Left lobe of liver (tissue), 2 donors: ENCODE data around the gene INPP5J. TPM values are rescaled to one million over a fixed set of nuclear protein-coding genes. Genes with fewer than 3 reads are reported as not detected.
A peak's percentile ranks its signal among the peaks of the same experiment; 100 is the strongest.

Experiments
- ATAC-seq: fragments of 200-7000 bp; cut with Tn5 transposase; one replicate; pipeline ENCODE4 v1.9.1; 2020; ENCODE audit warnings: mild to moderate bottlenecking, moderate library complexity
- DNase-seq: peaks from one replicate; pipeline ENCODE4 v3.0.0-alpha.2; 2020; ENCODE audit warnings: low spot score
- total RNA-seq: library from RNA; stranded (reverse); gene quantifications from one replicate; pipeline ENCODE4 v1.2.1, GENCODE V29; 2021
- donor health status: DM: no; HTN: no; CAD: no; lungs with moderate emphysema.
- donor health status: DM: no; HTN: yes; CAD: no.

INPP5J gene
- total RNA-seq, 1 donor from 2014 or later, result 0.25 TPM

DNA sequence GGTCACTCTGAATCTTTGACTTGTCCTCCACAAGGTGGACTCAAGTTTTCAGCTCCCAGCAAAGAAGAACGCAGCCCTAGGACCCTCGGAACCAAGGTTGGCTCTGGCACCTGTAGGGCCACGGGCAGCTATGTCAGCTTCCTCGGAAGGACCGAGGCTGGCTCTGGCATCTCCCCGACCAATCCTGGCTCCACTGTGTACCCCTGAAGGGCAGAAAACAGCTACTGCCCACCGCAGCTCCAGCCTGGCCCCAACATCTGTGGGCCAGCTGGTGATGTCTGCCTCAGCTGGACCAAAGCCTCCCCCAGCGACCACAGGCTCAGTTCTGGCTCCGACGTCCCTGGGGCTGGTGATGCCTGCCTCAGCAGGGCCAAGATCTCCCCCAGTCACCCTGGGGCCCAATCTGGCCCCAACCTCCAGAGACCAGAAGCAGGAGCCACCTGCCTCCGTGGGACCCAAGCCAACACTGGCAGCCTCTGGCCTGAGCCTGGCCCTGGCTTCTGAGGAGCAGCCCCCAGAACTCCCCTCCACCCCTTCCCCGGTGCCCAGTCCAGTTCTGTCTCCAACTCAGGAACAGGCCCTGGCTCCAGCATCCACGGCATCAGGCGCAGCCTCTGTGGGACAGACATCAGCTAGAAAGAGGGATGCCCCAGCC is 2.2 kb downstream of the INPP5J start:
- ATAC-seq (no peak), DNase-seq (no peak)

DNA sequence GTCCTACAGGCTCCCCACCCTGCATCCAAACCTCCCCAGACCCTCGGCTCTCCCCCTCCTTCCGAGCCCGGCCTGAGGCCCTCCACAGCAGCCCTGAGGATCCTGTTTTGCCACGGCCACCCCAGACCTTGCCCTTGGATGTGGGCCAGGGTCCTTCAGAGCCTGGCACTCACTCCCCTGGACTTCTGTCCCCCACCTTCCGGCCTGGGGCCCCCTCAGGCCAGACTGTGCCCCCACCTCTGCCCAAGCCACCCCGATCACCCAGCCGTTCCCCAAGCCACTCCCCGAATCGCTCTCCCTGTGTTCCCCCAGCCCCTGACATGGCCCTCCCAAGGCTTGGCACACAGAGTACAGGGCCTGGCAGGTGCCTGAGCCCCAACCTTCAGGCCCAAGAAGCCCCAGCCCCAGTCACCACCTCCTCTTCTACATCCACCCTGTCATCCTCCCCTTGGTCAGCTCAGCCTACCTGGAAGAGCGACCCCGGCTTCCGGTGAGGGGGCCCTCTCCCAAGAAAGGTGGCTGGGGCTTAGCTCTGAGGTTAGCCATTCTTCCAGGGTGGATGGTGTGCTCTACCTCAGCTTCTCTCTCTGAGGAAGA is 2.9 kb downstream of the INPP5J start:
- no peak for ATAC-seq
- no peak for DNase-seq

DNA sequence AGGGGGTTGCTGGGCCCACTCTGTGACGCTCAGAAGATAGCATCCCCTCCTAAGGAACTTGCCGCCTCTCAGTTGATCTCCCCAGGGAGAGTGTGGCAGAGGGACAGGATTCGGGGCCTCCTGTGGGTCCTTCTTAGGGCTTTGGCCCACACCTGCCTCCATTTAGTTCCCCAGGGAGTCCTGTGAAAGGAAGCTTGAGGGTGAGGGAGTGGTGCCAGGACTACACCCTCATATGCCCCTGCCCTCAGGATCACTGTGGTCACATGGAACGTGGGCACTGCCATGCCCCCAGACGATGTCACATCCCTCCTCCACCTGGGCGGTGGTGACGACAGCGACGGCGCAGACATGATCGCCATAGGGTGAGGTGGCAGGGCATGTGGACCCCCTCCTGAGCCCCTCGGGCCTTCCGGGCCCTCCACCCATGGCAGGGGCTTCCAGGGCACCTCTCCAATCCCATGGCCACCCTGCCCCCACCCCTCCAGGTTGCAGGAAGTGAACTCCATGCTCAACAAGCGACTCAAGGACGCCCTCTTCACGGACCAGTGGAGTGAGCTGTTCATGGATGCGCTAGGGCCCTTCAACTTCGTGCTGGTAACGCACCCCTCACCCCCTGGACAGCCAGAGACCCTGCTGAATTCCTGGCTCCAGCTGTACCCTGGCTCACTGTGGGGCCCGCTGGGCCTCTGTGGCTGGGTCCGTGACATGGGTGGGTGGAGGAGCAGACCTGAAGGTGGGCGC is 3.5 kb downstream of the INPP5J start:
- ATAC-seq, result no peak
- no peak for DNase-seq

DNA sequence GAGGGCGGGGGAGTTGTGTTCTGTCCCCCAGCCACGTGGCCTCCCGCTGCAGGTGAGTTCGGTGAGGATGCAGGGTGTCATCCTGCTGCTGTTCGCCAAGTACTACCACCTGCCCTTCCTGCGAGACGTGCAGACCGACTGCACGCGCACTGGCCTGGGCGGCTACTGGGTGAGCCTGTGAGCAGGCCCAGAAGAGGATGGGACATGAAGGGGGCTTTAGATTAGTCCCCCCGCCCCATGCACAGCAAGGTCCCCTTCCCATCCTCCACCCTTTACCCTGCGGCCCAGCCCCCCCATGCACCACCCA is 4.1 kb downstream of the INPP5J start:
- DNase-seq, result no peak
- no peak for ATAC-seq

DNA sequence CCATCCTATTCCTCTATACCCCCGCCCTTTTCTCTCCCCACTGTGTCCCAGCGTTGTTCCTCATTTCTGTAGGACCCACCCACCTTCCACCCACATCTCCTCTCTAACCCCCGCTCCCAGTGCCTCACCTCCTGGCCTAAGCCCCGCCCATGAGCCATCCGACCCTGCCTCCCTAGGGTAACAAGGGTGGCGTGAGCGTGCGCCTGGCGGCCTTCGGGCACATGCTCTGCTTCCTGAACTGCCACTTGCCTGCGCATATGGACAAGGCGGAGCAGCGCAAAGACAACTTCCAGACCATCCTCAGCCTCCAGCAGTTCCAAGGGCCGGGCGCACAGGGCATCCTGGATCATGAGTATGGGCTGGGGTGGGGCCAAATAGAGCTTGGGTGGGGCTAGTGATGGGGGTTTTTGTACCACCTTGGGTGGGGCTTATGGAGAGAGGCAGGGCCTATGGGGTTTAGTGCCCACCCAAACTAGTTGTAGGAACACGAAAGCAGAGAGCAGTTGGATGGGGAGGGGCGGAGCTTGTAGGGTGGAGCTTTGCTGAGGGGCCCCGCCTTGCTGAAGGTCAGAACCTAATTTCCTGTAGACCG is 4.5 kb downstream of the INPP5J start:
- DNase-seq, result no peak
- no peak for ATAC-seq

DNA sequence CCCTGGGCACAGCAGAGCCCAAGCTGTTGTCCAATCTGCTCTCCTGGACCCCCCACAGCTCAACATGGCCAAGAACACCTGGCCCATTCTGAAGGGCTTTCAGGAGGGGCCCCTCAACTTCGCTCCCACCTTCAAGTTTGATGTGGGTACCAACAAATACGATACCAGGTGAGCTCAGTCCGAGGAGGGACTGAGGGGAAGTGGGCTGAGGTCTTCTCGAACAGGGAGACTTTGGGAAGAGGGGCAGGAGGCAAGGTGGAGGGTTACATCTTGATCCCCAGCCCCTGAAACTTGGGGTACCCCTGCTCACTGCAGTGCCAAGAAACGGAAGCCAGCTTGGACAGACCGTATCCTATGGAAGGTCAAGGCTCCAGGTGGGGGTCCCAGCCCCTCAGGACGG is 5.4 kb downstream of the INPP5J start:
- DNase-seq (no peak), ATAC-seq (no peak)

DNA sequence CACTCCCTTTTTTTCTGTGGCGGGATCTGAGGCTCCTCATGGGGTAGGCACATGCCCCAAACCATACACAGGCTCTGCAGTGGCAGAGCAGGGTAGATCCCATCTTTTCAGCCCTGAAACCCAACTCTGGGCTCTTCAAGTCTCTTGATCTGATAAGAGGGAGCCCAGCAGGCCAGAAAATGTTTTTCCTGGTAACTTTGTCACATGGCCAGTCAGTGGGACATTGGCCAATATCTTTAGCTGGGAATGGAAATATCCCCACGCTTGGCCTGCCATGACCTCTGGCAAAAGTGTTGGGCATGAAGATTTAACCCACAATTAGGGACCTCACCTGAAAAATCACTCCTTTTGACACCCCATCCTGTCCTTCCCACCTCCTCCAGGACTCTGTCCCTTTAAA is 8.1 kb downstream of the INPP5J start:
- DNase-seq (no peak), ATAC-seq (no peak)

DNA sequence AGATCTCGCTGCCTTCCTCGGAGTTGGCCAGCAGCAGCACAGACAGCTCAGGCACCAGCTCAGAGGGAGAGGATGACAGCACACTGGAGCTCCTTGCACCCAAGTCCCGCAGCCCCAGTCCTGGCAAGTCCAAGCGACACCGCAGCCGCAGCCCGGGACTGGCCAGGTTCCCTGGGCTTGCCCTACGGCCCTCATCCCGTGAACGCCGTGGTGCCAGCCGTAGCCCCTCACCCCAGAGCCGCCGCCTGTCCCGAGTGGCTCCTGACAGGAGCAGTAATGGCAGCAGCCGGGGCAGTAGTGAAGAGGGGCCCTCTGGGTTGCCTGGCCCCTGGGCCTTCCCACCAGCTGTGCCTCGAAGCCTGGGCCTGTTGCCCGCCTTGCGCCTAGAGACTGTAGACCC is 11.1 kb downstream of the INPP5J start:
- ATAC-seq (no peak), DNase-seq (no peak)

DNA sequence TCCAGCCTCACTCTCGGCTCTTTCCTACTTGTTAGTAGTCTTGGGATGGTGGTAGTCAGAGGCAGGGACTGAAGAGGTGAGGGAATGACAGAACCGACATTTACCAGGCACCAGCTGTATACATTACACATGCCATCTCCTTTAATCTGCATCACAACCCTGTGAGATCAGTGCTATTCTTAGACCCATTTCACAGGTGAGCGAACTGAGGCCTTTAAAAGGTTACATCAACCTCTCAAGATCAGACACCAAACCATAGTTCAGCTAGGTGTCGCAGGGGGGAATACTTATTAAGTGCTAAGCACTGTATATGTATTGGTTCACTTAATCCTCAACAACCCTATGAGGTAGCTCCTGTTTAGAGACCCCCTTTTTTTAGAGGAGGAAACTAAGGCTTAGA is 11.9 kb downstream of the INPP5J start:
- ATAC-seq (no peak), DNase-seq (no peak)

DNA sequence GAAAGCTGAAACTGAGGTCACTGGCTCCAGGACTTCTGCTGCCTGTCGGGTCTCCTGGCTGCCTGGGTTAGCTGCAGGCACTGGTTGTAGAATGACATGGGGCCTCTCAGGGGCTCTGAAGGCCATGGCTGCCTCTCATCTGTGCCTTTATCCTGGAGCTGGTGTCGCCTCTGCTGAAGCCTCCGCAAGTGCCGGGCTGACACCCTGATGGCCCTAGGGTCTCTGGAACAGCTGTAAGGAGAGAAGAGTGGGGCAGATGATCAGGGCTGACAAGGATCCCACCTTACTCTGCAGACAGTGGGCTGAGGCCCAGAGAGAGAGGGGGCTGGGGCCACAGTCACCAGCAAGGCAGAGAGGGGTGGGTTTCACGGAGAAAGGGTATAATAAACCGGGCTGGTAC is 12.9 kb downstream of the INPP5J start:
- DNase-seq, result no peak
- ATAC-seq, result no peak

DNA sequence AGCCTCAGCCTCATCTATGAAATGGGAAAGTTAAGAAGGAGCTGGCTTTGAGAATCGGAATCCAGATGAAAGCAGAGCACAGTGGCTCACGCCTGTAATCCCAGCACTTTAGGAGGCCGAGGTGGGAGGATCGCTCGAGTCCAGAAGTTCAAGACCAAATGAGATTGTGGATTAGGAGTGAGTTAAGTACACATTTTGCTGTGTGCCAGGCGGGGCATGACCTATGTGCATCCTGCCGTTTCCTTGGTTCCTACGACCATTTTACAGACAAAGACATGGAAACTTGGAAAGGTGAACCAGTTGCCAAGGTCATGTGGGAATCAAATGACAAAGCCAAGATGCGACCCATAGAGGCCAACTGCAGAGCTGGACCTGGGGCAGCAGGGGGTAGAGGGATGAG is 13.4 kb downstream of the INPP5J start:
- DNase-seq, result no peak
- no peak for ATAC-seq

DNA sequence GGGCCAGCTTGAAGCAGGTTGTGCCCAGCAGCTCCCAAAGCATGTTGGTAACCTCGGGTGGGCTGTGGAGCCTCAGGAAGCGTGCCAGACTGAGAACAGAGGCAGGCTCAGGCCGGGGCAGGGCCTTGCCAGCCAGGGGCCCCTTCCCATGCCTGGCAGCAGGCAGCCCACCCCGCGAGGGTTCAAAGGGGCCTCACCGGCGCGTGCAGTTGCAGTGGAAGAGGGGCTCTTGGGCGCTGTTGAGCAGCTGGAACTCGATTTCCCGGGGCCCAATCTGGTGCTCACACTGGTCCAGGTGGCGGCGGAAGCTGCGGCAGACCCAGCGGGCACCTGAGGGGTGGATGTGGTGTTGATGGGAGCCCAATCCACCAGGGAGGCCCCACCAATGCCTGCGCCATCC is 13.9 kb downstream of the INPP5J start:
- DNase-seq, result no peak
- ATAC-seq, result no peak

DNA sequence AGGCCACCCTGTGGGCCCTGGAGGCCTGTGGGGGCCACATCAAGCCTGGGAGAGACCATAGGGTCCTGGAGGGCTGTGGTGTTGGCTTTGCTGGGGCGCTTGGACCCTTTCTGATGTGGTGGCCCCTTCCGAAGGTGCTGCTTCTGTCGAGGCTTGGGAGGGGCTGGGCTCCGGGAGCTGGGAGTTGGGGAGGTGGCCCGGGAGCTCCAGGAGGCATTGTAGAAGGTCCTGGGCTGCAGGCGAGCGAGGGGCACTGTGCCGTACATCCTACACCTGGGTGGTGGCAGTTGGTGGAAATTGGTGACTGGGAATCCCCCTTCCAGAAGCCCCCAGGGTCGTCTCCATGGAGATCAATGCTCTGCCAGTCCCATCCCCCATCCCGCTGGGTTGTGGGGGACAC is 15.0 kb downstream of the INPP5J start:
- DNase-seq, result no peak

DNA sequence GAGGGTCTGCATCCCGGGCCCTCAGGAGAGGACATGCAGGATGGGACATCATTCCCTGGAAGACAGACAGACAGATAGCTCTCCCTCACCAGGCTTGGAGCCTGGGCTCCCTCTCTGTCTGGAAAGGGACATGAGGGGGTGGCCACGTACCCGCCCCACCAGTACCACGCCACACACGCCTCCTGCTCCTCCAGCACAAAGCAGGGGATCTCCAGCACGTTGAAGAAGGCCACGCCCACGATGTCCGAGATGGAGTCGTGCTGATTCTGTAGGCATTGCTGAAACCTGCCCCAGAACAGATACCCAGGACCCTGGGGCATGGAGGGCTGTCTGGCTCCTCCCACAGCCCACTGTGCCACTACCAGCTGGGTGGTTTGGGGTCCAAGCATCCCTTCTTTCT is 15.4 kb downstream of the INPP5J start:
- ATAC-seq (no peak), DNase-seq (no peak)

More for the DNA sequence above, 15.0 kb downstream of the INPP5J start:
- ATAC-seq, result no peak

DNA sequence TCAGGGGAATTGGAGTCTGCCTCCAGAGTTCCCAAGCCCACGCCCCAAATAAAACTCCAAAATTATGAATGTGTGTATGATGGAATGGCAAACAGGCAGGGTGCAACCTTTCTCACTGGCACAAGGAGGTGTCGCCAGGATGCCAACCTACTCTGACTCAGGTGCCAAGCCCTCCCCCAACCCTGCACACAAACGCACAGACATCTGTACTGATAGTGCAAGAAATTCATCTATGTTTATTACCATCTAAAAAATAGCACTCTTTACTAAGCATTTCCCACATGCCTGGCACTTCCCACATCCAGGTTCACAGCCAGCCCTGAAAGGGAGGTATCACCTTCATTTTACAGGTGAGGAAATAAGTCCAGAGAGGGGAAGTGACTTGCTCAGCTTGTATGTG is 16.3 kb downstream of the INPP5J start:
- ATAC-seq (no peak), DNase-seq (no peak)

DNA sequence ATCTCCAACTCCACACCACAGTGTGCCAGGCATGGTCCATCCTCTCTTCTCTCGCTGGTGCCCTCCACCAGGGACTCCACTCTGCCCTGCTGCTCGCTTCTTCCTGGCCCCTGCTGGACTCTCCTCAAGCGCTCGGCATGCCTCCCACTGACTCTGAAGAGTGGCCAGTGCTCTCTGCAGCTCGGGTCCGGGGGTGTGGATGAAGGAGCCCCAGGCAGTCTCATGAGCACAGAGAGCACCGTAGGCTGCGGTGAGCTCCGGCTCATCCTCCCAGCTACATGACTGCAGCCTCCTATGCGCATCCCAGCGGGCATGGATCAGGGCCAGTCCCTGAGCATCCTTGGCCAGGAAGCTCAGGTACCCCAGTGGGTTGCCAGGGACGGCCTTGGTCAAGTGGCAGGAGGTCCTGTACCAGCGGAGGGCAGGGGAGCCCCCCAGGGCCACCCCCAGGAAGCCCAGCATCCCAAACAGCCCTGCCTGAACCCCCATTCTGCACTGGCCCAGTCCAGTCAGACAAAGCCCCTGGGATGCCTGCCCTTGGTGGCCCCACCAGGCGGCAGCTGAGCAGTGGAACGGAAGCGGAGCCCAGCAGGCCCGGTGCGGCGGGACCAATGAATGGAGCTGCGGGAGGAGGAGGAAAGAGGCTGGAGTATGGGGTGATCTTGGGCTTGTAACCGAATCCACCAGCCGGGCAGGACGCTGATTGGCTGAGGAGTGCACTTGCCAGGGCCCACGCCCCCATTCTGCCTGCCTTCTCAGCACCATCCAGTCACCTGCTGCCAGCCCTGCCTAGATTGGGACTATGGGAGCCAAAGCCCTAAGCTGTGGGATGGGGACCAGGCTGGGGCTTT is 17.3 kb downstream of the INPP5J start, which contains the start of gene PLA2G3:
TSS of gene PLA2G3 (minus strand) at position 643 of the 851 bp plus-strand sequence. CDS start at position 489, 154 bp downstream.
- DNase-seq (no peak), ATAC-seq (no peak)

DNA sequence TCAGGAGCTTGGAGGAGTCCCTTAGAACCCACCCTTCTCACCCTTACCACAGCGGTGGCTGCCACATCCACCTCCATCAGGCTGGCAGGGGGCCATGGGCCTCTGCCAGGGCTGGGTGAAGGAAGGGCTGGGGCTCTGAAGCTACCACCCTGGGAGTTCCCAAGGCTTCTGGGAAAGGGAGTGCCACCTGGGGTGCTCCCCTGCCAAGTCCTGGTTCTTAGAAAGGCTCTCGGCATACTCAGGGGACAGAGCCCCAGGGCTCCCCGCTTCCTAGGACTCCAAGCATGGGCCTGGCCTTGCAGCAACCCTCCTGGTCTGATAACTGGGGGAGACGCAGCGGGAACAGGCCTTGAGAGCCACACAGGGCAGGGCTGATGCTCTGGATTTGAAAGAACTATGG is 18.0 kb downstream of the INPP5J start:
- no peak for DNase-seq
- no peak for ATAC-seq

DNA sequence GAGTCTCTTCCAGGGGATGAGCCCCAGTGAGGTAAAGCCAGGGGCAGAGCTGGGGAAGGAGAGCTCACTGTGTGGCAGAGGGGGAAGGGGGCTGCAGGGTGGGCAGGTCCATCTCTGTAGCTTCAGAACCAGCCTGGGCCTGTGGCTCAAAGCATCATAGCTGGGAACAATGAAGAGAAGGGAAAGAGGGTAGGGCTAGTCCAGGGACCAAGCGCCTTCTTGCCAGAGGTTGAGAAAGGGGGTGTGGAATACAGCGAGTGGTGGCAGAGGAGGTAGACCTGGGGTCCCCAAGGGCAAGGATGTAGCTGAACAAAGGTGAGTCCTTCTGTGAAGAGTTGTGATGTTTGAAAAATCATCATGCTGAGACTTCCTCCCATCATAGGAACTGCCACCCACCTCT is 18.8 kb downstream of the INPP5J start:
- ATAC-seq (no peak), DNase-seq (no peak)

DNA sequence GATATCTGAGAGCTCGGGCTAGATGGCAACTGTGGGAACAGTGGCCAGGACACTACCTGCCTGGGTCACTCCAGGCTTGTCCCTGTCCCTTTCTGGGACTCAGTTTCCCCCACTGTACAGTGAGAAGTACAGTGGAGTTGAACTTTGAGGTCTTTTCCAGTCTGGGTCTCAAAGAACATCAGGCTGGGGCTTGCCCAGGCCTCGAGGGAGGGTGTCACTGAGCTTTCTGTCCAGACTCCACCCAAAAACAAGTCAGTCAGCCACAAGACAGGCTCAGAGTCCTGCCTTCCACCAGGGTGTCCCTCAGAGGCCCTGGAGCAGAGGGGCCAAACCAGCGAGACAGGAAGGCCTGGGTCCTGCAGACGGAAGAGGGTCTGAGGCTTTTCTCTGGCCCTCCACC is 19.5 kb downstream of the INPP5J start:
- no peak for DNase-seq

DNA sequence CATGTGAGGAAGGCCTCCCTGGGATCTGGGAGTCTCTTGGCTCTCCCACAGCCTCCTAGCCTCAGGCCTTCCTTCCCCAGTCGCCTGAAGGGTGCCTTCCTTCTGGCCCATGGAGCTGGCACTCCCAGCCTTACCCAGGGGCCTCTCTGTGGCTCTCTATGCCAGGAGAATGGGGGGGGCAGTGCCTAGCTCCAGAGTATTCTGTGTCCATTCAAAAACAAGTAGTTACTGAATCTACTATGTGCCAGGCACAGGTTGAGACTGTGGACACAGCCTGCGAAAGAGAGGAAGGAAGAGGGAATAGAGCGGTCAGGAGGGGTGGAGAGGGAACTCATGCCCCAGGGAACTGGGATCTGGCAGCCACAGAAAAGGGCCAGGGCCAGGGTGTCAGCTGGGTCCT is 20.3 kb downstream of the INPP5J start:
- DNase-seq (no peak), ATAC-seq (no peak)

More for the DNA sequence above, 19.5 kb downstream of the INPP5J start:
- no peak for ATAC-seq

DNA sequence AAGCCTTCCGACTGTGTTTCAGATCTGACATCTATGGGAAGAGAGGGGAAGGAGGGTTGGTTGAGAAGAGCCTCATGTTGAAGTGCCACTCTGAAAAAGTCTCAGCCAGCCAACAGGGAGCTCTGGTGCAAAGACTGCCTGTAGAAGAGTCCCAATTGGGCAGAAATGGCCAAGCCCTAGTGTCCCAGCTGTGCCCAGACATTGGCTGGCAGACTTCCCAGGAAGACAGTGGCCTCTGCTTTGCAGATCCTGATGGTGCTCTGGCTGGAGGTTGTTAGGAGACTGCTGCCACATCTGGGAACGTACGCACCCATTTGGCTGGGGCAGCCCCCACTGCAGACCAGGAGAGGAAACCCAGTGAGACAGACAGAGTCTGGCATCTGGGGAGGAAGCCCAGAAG is 20.8 kb downstream of the INPP5J start:
- DNase-seq, result no peak

More for the DNA sequence above, 20.8 kb downstream of the INPP5J start:
- ATAC-seq, result peak; percentile 31
